Measurements from ENCODE around the gene PARD3B. TPM values are rescaled to one million over a fixed set of nuclear protein-coding genes. Genes with fewer than 3 reads are reported as not detected.
A peak's percentile ranks its signal among the peaks of the same experiment; 100 is the strongest.

PARD3B gene
- polyA plus RNA-seq, 4 donors = 35.7 to 40.4 (median 37.9) TPM

DNA sequence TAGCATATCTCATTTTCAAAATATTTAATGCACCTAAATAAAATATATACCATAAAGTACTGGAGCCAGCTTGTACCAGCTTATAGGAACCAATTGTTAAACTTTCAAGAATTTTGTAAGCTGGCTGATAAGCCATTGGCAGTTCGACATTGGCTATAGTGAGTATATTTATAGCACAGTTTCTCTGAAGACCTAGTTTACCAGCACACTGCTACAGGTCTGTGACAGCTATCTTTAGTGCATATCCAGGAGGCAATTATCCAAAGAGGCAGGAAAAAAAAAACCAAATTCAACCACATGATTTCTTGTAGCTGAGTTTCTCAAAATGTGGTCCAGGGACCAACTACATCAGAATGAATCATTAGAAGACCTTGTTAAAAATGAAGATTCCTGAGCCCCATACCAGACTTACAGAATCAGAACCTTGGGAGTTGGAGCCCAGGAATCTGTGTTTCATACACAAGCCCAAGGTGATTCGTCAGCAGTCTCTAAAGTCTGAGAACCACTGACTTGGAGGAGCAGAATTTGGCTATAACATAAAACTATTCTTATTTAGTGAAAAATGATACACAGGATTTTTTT, 858.1 kb downstream of the PARD3B start:
- no peak for DNase-seq (ENCODE audit: low read depth in 4 of 4, low spot score in 3 of 4)

DNA sequence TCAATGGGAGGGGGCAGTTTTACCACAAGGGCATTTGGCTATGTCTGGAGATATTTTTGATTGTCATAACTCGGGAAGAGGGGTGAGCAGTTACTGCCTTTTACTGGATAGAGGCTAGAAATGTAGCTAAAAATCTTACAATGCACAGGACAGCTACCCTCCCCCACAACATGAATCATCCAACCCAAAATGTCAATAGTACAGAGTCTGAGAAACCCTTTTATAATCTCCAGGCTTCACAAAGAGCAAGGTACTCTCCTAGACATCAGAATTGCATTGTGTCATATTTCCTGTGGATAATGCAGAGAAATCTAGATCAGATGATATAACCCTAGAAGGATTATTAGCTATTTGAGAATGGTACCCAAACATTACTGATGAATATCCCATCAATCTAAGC, 859.9 kb downstream of the PARD3B start:
- DNase-seq (ENCODE audit: low read depth in 4 of 4, low spot score in 3 of 4) = no peak

DNA sequence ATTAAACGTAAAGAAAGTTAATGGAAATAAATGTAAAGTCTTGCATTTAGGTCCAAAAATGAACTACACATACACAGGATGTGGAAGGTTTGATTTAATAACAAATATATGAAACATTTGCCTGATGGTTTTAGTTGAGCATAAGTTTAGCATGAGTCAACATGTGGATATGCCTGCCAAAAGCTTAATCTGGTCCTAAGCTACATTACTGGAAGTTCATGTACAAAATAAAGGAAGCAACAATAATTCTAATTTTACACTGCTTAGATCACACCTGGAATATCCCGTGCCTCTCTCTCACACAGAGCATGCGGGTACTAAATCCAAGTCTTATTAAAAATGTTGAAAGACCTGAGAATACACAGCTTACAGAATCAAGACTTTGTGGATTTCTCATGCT, 860.5 kb downstream of the PARD3B start:
- no peak for DNase-seq (ENCODE audit: low read depth in 4 of 4, low spot score in 3 of 4)

DNA sequence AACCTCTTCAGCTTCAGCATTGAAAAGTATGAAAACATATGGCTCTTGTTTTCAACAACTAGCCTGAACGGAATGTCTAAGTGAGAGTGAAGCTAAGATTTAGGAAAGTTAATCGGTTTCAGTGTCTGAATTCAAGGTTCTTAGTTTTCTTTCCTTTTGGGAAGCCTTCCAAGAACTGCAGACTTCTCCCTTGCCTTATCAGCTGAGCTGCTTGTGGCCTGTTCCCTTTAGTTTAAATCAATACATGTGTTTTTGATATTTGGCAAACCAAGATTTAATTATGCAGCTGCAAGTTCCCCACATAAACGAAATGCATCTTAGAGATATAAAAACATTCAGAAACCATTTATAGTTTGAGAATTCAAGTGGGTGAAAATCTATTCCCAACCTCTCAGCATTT, 862.7 kb downstream of the PARD3B start:
- DNase-seq (ENCODE audit: low read depth in 4 of 4, low spot score in 3 of 4) = peak in 2 of 4 donors; percentile 3 to 8

DNA sequence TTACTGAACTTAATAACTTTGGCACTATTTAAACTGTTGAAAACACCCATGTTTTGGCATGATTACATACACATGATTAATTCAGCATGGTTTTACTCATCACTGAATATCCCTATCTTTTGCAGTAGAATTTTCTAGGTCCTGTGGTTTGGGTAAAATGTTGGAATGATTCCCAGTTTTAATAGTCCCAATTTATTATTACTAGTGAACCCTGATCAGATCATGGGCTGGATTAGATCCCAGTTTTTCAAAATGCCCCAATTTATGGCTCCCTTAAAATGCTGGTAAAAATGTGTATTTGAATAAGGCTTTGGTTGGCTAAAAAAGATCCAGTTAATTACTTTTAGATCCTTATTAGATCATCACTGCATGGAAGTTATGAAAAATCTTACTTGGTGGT, 863.4 kb downstream of the PARD3B start:
- no peak for DNase-seq (ENCODE audit: low read depth in 4 of 4, low spot score in 3 of 4)

DNA sequence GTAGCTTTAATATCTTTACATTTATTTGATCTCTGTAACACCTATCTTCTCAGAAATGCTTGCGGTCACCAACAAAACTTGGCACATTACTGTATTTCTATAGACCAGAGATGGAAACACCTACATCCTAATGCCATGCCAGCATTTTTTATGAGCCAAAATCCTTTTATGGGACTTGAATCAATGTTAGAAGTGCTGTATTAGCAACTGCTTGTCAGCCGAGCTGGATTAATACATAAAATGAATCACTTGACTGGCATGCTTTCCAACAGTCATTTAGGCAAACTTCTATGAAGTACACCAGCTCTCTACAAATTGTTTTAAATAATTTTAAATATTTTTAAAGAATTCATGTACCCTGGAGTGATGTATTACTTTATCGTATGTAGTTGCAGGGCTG, 864.1 kb downstream of the PARD3B start:
- no peak for DNase-seq (ENCODE audit: low read depth in 4 of 4, low spot score in 3 of 4)

DNA sequence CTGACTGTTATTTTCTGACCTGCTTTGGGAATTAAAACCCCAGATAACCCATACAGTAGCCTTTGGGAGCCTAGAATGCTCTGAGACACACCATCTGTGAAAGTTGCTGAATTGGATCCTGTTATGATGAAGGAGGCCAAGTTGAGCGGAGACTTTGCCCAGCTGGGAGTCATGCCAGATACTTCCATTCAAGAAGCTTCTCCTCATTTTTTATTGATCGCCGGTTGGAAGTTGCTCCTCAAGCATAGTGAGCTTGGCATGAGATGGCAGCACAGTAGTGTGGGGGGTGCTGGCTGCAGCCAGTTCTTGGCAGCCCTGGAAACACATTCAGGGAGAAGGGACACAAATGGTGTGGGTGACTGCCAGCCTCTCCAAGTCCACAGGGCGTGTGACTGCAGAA, 866.3 kb downstream of the PARD3B start:
- DNase-seq (ENCODE audit: low read depth in 4 of 4, low spot score in 3 of 4) = no peak

DNA sequence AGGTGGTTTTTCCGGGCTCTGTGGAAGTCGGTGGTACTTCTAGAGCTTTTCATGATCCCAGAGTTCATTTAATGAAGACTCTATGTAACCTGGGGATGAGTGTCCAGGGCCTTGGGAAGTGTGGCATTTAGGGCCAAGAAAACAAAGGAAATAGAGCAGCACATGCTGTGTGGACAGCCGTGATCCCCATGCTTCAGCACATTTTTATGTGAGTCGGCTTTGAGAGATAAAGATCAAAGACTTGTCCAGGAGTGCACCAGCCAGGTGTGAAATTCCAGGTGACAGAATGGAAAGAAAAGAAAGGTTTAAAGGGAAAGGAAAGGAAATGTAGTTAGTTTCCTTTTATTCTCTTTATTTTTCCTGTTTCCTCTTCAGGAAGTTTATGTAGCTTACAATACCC, 879.1 kb downstream of the PARD3B start:
- DNase-seq (ENCODE audit: low read depth in 4 of 4, low spot score in 3 of 4) = no peak

DNA sequence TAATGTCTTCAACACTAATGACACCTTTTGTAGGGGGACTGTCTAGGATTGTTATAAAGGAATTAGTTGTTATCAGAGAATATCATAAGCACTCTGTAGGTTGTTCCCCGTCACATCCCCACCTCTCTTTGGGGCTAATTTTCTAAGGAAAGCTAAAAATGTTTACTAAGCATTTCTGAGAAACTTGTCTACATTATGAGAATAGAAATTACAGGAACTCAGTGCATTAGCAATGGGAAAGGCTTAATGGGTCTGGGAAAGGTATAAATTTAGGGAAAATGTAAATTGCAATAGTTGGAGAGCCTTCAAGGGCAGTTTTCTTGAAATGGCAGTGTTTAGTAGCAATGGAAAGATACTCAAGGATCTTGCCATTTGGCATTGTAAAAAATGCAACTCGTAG, 879.8 kb downstream of the PARD3B start:
- no peak for DNase-seq (ENCODE audit: low read depth in 4 of 4, low spot score in 3 of 4)

DNA sequence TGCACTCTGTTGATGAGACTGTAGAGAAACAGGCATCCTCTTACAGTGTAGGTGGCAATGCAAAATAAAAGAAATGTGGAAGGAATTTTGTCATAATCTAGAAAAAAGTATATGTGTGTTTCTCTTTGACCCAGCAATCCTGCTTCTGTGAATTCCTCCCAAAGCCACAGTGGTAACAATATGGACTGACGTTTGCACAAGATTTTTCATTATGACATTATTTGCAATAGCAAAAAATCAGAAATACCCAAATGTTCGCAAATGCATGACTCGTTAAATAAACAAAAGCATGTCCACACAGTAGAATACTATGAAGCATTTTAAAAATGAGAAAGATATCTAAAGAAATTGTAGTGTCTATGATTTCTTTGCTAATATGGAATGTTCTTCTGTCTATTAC, 881.8 kb downstream of the PARD3B start:
- no peak for DNase-seq (ENCODE audit: low read depth in 4 of 4, low spot score in 3 of 4)

DNA sequence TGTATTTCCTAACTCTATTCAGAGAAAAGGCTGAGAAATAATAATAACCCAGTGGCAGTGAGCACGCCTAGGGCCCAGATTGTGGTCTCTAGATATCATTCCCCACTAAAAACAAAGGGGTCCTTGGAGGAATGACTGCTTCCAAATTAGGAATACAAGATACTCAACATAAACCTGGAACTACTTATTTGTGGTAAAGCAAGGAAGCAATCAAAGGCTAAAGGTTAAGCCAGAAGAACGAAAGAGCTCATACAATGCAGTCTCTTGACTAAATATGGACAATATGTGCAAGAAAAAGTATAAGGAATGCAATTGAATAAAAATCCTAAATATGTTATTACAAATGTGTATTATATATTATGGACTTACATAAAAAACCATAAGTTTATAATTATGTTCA, 883.5 kb downstream of the PARD3B start:
- DNase-seq (ENCODE audit: low read depth in 4 of 4, low spot score in 3 of 4) = no peak

DNA sequence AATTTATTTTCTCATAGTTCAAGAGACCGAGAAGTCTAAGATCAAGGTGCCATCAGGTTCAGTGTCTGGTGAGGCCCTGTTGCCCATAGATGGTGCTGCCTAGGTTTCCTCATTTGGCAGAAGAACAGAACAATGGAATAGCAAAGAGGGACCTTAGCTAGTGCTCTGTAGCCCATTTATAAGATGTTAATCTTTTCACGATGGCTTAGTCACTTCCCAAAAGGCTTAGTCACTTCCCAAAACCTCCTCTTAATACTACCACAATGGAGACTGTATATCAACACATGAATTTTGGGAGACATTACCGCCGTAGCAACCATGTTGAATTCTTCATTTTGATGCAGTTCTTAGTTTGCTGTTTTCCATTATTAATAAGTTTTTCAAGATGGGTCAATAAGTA, 890.7 kb downstream of the PARD3B start:
- DNase-seq (ENCODE audit: low read depth in 4 of 4, low spot score in 3 of 4) = no peak

DNA sequence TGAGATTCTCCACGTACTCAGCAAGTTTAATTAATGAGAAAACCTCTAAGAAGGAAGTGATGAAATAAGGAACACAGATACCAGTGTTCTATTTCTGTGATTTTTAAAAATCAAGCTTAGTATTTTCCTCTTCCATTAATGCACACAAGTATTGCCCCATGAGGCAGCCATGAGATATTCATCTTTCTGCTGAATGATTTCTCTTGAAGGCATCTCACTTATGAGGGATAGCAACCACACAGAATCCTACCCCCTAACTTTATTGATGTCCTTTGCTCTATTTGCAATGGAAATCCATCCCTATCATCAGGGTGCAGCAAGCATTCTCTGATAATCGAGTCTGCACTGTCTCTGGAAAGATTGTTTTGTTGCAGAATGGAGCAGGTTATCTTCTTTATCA, 893.0 kb downstream of the PARD3B start:
- no peak for DNase-seq (ENCODE audit: low read depth in 4 of 4, low spot score in 3 of 4)

DNA sequence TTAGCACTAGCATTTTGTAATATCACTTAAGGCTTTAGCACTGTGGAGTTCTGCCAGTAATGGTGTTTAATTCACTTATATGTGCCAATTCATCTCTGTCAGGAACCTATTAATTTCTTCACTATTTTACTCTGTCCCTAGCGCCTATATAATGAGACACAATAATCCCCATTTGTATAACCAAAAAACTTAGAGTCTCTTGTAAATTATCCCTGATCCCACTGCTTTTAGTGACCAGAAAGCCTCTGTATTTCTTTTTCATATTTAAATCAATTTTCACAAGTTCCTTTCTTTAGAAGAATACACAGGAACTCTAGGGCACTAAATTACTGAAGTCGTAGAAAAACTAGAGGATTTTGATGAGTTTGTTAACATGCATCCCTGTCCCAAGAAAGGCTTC, 894.3 kb downstream of the PARD3B start:
- no peak for DNase-seq (ENCODE audit: low read depth in 4 of 4, low spot score in 3 of 4)

DNA sequence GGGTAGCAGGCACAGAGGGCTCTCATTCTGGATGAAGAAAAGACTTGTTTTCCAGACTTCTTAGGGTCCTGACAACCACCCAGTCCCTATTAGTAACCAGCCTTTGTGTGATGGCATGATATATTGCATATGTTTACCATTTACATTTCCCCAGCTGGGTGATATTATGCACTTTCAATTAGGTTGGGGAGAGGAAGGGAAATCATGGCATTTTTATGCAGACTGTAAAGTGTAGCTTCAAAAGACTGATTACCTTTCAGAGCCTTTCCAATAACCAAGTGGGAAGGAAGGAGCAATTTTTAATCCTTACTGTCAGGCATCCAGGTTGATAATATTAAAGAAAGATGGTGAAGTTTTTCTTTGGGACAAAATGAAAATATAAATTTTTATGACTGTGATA, 896.2 kb downstream of the PARD3B start:
- no peak for DNase-seq (ENCODE audit: low read depth in 4 of 4, low spot score in 3 of 4)

DNA sequence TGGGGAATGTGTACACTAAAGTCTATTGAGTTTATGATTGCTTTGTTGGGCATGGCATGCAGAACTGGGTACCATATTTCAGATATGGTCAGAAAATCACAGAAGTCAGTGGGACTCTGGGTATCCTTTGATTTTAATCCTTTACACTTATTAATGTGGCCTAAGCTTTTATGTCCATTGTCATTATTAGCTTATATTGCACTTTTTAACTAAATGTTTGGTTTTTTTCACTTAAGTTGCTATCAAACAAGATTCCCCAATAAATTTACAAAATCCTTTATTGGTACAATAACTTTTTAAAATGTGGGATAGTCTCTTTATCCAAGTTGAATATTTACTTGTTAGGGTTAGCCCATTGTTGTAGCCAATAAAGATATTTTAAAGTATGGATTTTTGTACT, 902.9 kb downstream of the PARD3B start:
- DNase-seq (ENCODE audit: low read depth in 4 of 4, low spot score in 3 of 4) = no peak

DNA sequence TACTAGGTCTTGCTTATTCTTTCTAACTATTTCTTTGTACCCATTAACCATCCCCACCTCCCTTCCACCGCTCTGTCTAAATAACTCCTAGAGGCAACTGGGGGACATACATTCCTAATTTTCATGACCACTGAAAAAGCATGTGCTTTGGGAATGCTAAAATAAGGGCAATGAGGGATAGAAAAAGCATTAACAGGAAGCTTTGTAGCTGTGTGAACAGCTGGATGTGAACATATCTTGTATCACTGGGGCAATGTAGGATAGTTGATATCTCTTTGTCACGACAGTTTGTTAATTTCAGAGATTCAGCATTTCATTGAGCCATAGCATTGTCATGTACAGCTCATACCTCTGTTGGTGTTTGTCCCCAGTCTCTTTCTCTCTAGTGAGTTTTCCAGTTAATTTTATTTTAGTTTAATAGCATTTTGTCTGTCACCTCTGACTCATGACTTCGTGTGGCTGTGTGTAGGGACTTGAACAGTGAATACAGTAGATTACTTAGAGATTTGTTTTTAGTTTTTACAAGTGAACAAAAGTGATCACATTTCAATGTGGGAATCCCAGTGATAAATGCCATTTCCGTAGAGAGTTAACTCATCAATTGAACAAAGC, 906.7 kb downstream of the PARD3B start:
- no peak for DNase-seq (ENCODE audit: low read depth in 4 of 4, low spot score in 3 of 4)

DNA sequence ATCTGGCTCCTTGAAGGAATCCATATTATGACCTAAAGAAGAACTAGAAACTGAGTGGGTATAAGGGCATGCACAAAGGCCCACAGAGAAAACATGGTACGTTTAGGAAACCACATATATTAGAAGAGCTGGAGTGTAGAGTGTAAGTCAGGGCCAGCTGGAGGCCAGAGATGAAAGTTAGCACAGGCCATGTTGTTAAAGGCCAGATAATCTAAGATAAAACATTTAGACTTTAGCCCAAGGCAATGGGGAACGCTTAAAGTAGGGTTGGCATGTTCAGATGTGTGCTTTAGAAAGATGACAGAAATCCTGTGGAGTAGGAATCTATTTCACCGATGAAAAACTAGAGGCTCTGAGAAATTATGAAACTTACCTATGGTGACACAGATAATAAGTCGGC, 907.9 kb downstream of the PARD3B start:
- no peak for DNase-seq (ENCODE audit: low read depth in 4 of 4, low spot score in 3 of 4)

DNA sequence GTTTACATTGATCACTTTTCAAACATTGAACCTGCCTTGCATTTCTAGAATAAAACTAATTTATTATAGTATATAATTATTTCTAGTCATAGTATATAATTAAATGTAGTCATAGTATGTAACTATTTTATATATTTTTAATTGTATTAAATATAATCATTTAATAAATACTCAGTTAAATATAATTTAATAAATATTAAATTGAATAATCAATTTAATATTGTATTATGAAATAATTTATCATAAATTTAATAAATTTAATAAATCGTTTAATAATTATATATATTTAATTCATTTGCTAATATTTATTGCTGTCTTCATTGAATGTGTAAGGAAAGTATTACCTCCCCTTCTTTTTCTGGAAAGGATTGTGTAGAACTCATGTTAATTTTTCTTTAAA, 911.4 kb downstream of the PARD3B start:
- no peak for DNase-seq (ENCODE audit: low read depth in 4 of 4, low spot score in 3 of 4)

DNA sequence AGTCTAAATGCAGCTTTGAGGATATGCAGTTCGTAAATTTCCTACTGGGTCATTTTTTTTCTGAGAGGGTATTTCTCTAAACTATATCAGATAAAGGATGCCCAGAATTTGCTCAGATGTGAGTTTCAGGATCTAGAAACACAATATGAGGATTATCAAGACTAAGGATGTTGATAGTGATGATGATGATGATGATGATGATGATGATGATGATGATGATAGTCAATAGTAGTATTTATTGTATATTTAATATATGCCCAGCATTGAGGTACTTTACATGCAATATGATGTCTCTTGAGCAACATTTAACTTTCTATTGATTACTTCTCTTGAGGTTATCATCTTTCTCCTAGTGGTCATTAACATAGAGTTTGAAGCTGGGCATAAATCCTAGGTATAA, 914.9 kb downstream of the PARD3B start:
- no peak for DNase-seq (ENCODE audit: low read depth in 4 of 4, low spot score in 3 of 4)

DNA sequence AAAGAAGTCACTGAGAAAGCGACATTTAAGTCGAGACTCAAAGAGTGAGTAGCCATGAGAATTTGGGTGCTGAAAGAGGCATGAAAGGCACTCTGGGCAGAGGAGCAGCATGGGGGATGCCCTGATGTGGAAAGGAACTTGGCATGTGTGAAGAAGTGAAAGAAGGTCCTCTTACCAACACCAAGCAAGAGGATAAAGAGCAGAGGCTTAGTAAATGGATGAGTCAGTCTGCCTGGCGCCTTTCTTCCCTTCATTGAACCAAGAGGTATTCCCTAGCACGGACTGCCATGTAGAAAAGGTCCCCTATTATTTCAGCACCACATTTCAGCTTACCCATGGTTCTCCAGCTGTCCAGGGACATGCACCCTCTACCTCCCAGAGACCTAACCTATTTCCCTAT, 915.9 kb downstream of the PARD3B start:
- no peak for DNase-seq (ENCODE audit: low read depth in 4 of 4, low spot score in 3 of 4)

DNA sequence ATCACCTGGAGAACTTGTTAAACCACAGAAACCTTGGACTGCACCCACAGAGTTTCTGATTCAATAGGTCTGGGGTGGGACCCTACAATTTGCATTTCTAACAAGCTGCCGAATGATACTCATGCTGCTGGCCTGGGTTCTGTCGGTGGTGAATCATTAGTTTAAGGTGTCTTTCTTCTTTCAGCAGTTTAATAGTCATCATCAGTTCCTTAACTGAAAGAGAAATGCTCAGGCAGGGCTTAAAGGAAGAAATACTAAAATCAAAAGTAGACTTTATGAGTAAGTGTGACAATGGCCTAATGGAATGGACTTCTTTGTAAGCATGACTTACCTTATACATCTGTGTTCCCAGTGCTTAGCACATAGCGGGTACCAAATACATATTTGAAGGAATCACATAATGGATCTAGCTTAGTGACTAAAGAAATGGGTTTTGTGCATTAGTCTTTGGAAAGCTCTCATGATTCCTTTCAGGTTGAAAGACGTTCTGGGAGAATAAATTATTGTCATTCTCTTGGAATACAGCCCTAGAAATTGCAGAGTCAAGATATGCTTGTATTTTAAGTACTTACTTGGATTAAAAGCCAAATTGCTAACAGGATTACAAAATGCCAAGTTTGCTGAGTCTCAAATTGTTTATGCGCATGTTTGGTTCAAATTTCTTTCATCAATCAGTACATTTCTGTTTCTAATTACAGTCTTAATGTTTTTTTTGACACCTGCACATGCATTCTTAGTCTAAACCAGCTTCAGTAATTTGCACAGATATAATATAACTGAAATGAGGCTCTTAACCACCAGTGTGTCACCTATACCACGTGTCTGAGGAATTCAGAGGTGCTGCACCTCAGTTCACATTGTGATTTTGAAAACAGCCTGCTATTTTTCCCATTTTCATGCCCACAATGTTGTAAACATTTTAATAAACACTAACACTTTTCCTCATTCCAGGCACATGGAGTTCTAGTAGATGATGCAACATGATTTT, 916.7 kb downstream of the PARD3B start:
- no peak for DNase-seq (ENCODE audit: low read depth in 4 of 4, low spot score in 3 of 4)
